DOHH2 (cell line): ENCODE results near the gene ZNF697.

ENCODE experiments used
- H3F3A ChIP-seq: fragments of 200-600 bp; sonication (generic), shearing (Covaris generic); 2 replicates; pipeline ENCODE4 v1.6.0; 2016; ENCODE audit warnings: antibody characterized with exemption, mild to moderate bottlenecking; ENCODE audit not compliant: control insufficient read depth, insufficient read depth
- H3K27ac ChIP-seq: fragments of 200-600 bp; sonication (generic); 2 replicates; pipeline ENCODE4 v1.5.1; 2014; ENCODE audit warnings: low read depth, mild to moderate bottlenecking, low read length, moderate library complexity
- H3K27me3 ChIP-seq: fragments of 200-600 bp; sonication (generic); 2 replicates; pipeline ENCODE4 v1.6.1; 2014; ENCODE audit warnings: mild to moderate bottlenecking, low read length, mixed read lengths; ENCODE audit not compliant: control insufficient read depth
- H3K36me3 ChIP-seq: fragments of 200-600 bp; sonication (generic); 2 replicates; pipeline ENCODE4 v1.6.1; 2014; ENCODE audit warnings: mild to moderate bottlenecking, low read length, moderate library complexity, mixed read lengths; ENCODE audit not compliant: control insufficient read depth
- H3K4me1 ChIP-seq: fragments of 200-600 bp; sonication (generic); 2 replicates; pipeline ENCODE4 v1.6.1; 2014; ENCODE audit warnings: mild to moderate bottlenecking, low read length, mixed read lengths; ENCODE audit not compliant: control insufficient read depth
- H3K4me2 ChIP-seq: fragments of 200-600 bp; sonication (generic); 2 replicates; pipeline ENCODE4 v1.6.0; 2014; ENCODE audit warnings: mild to moderate bottlenecking, low read length, moderate library complexity
- H3K4me3 ChIP-seq: fragments of 200-600 bp; sonication (generic); 2 replicates; pipeline ENCODE4 v1.5.1; 2014; ENCODE audit warnings: mild to moderate bottlenecking, low read length, mixed read lengths
- H3K79me2 ChIP-seq: fragments of 200-600 bp; sonication (generic); 2 replicates; pipeline ENCODE4 v1.6.1; 2014; ENCODE audit warnings: mild to moderate bottlenecking, low read length, mixed read lengths; ENCODE audit not compliant: control insufficient read depth
- H3K9me2 ChIP-seq: fragments of 200-600 bp; sonication (generic); replicated peaks from 2 replicates; pipeline ENCODE4 v1.6.1; 2014; ENCODE audit warnings: mild to moderate bottlenecking, low read length, mixed read lengths; ENCODE audit not compliant: control insufficient read depth
- H3K9me3 ChIP-seq: fragments of 200-600 bp; sonication (generic); 2 replicates; pipeline ENCODE4 v1.6.1; 2014; ENCODE audit warnings: antibody characterized with exemption, low read length, mixed read lengths; ENCODE audit not compliant: control insufficient read depth, insufficient read depth
- H4K20me1 ChIP-seq: fragments of 200-600 bp; sonication (generic); 2 replicates; pipeline ENCODE4 v1.6.0; 2014; ENCODE audit warnings: low read depth, mild to moderate bottlenecking, antibody characterized with exemption, low read length, moderate library complexity; ENCODE audit not compliant: control insufficient read depth, insufficient read depth
- EZH2phosphoT487 ChIP-seq: fragments of 200-600 bp; sonication (generic); IDR thresholded peaks from 2 replicates; pipeline ENCODE4 v1.6.1; 2017; ENCODE audit warnings: borderline replicate concordance, mild to moderate bottlenecking, antibody characterized with exemption, low read length, moderate library complexity, mixed read lengths
- TF ChIP-seq, protein P1 (sequence below): fragments of 200-600 bp; sonication (generic); IDR thresholded peaks from one replicate; pipeline ENCODE4 v1.5.1; 2014; ENCODE audit warnings: antibody characterized with exemption, mild to moderate bottlenecking, low read depth, low read length; ENCODE audit not compliant: poor library complexity, severe bottlenecking

Gene ZNF697

DNA sequence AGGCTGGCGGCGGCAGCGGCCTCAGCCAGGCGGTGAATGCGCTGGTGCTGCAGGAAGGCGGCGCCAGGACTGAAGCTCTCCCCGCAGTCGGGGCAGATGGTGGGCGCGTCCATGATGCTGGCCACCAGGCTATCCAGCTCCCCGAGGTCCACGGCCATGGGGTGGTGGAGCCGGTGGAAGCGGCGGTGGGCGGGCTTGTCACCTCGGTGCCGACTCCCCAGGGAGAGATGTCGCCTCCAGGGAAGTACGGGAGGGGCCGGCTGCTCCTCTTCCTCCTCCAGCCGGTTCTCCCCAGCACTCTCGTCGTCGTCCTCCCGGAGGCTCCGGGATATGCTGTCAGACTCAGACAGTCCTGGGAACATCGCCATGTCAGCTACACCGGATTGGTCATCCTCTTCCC, 24.4 kb downstream of the ZNF697 start:
- H4K20me1 ChIP-seq = no peaks in the 10 kb centered on the region
- no peaks in the 10 kb centered on the region for H3K79me2 ChIP-seq
- H3K27me3 ChIP-seq = no peaks in the 10 kb centered on the region
- H3K4me3 ChIP-seq = no peak overlapping the region
- H3K27ac ChIP-seq = no peak overlapping the region
- H3K9me2 ChIP-seq = no peaks in the 10 kb centered on the region
- no peak overlapping the region for H3K4me2 ChIP-seq
- no peaks in the 10 kb centered on the region for H3K4me1 ChIP-seq
- TF ChIP-seq, protein P1, sequence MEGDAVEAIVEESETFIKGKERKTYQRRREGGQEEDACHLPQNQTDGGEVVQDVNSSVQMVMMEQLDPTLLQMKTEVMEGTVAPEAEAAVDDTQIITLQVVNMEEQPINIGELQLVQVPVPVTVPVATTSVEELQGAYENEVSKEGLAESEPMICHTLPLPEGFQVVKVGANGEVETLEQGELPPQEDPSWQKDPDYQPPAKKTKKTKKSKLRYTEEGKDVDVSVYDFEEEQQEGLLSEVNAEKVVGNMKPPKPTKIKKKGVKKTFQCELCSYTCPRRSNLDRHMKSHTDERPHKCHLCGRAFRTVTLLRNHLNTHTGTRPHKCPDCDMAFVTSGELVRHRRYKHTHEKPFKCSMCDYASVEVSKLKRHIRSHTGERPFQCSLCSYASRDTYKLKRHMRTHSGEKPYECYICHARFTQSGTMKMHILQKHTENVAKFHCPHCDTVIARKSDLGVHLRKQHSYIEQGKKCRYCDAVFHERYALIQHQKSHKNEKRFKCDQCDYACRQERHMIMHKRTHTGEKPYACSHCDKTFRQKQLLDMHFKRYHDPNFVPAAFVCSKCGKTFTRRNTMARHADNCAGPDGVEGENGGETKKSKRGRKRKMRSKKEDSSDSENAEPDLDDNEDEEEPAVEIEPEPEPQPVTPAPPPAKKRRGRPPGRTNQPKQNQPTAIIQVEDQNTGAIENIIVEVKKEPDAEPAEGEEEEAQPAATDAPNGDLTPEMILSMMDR = no peak
- TF ChIP-seq EZH2phosphoT487 = no peak
- no peaks in the 10 kb centered on the region for H3K36me3 ChIP-seq
- no peaks in the 10 kb centered on the region for H3F3A ChIP-seq
- H3K9me3 ChIP-seq = no peaks in the 10 kb centered on the region

DNA sequence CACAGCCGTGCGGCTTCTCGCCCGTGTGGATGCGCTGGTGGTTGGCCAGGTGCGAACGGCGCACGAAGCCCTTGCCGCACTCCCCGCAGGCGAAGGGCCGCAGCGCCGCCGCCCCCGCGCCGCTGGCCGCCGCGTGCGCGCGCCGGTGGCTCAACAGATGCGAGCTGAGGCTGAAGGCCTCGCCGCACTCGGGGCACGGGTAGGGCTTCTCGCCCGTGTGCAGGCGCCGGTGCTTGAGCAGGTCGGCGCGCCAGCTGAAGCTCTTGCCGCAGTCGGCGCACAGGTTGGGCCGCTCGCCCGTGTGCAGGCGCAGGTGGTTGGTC, 24.9 kb downstream of the ZNF697 start:
- no peaks in the 10 kb centered on the region for H3F3A ChIP-seq
- no peaks in the 10 kb centered on the region for H3K79me2 ChIP-seq
- no peaks in the 10 kb centered on the region for H3K36me3 ChIP-seq
- H3K27ac ChIP-seq = no peak overlapping the region
- no peak overlapping the region for H3K4me2 ChIP-seq
- H3K9me2 ChIP-seq = no peaks in the 10 kb centered on the region
- H4K20me1 ChIP-seq = no peaks in the 10 kb centered on the region
- no peak overlapping the region for H3K4me3 ChIP-seq
- no peaks in the 10 kb centered on the region for H3K27me3 ChIP-seq
- H3K9me3 ChIP-seq = no peaks in the 10 kb centered on the region
- no peak for TF ChIP-seq EZH2phosphoT487
- TF ChIP-seq, protein P1 = no peak
- no peaks in the 10 kb centered on the region for H3K4me1 ChIP-seq

DNA sequence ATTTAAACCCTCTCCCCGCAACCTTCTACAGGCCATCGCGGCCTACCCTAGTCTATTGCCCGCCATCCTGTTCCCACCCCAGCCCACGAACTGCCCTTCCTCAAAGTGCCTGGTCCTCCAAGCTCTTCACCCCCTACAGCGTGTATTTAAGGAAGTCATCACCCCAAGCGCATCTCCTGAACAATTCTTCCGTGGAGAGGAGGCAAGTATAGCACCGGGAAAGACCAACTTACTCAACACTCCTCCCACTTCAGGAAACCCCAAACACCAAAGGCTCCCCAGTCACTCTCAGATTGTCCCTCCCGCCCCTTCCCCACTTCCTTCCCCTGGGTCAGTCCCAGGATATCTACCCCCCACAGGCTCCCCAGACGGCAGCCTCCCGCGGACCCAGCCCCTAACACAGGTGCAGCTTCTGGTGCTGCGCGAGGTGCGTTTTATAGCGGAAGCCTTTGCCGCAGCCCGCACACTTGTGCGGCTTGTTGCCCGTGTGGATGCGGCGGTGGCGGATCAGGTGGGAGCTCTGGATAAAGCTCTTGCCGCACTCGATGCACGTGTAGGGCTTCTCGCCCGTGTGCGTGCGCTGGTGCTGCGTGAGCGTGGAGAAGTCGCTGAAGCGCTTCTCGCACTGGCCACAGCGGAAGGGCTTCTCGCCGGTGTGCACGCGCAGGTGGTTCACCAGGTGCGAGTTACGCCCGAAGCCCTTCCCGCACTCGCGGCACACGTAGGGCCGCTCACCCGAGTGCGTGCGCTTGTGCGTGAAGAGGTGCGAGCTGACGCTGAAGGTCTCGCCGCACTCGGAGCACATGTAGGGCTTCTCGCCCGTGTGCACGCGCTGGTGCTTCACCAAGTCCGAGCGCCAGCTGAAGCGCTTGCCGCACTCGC, 25.5 kb downstream of the ZNF697 start:
- TF ChIP-seq, protein P1 = no peak
- Histone ChIP-seq H3K9me2 (no peaks in the 10 kb centered on the region), H3K36me3 (no peaks in the 10 kb centered on the region), H3K4me2 (no peak overlapping the region), H3K4me1 (no peaks in the 10 kb centered on the region), H3K9me3 (no peaks in the 10 kb centered on the region), H3K4me3 (no peak overlapping the region), H3K27ac (no peak overlapping the region), H4K20me1 (no peaks in the 10 kb centered on the region), H3F3A (no peaks in the 10 kb centered on the region), H3K79me2 (no peaks in the 10 kb centered on the region), H3K27me3 (no peaks in the 10 kb centered on the region)
